H1 (cell line): ENCODE measurements around the gene IP6K3. TPM values are rescaled to one million over a fixed set of nuclear protein-coding genes. Genes with fewer than 3 reads are reported as not detected.

Source experiments
- CTCF ChIA-PET: fragments of 300-600 bp; sonication (Branson Sonifier 250); formaldehyde crosslinking; loops from one replicate; lab custom pipeline; 2021; ENCODE audit not compliant: partially characterized antibody; lab: Charles Lee
- POLR2A ChIA-PET: fragments of 300-600 bp; sonication (Branson Sonifier 250); formaldehyde crosslinking; loops from one replicate; lab custom pipeline; 2021; ENCODE audit warnings: inconsistent platforms; ENCODE audit not compliant: partially characterized antibody; lab: Charles Lee
- DNase-seq, 2 experiments: peaks; one replicate each; pipeline versions ENCODE4 v3.0.0 to v3.0.0-alpha.2; 2010 to 2022; ENCODE audit warnings: low spot score in 2 of 2, low read depth in 1 of 2, mixed read lengths in 1 of 2
- FAIRE-seq: peaks from 2 replicates; lab custom pipeline; 2011; peaks lifted over from hg19 to GRCh38; lab: Jason Lieb, UNC
- H2AFZ ChIP-seq: 2 replicates; pipeline ENCODE4 v1.8.1; 2012; ENCODE audit warnings: low read length, inconsistent platforms
- H2AK5ac ChIP-seq: 2 replicates; pipeline ENCODE4 v1.6.1; 2013; ENCODE audit warnings: low read depth, low read length
- H2BK120ac ChIP-seq: replicated peaks from 2 replicates; pipeline ENCODE3; 2013; ENCODE audit warnings: low read depth, low read length, inconsistent platforms
- H2BK12ac ChIP-seq: 2 replicates; pipeline ENCODE4 v1.6.1; 2013; ENCODE audit warnings: low read depth, low read length
- H2BK15ac ChIP-seq: 2 replicates; pipeline ENCODE4 v1.6.1; 2013; ENCODE audit warnings: low read length
- H2BK20ac ChIP-seq: 2 replicates; pipeline ENCODE4 v1.6.1; 2013; ENCODE audit warnings: low read length
- H2BK5ac ChIP-seq: 2 replicates; pipeline ENCODE4 v1.6.1; 2013; ENCODE audit warnings: low read depth, low read length
- H3K14ac ChIP-seq: 2 replicates; pipeline ENCODE4 v1.6.1; 2013; ENCODE audit warnings: inconsistent platforms; ENCODE audit not compliant: insufficient read length
- H3K18ac ChIP-seq: 2 replicates; pipeline ENCODE4 v1.6.1; 2013; ENCODE audit warnings: low read length; ENCODE audit errors: extremely low read depth
- H3K23ac ChIP-seq: 2 replicates; pipeline ENCODE4 v1.6.1; 2013; ENCODE audit warnings: inconsistent platforms; ENCODE audit not compliant: insufficient read length
- H3K23me2 ChIP-seq: 2 replicates; pipeline ENCODE4 v1.6.1; 2013; ENCODE audit warnings: low read depth, low read length
- H3K27ac ChIP-seq: 2 replicates; pipeline ENCODE4 v1.6.1; 2011; ENCODE audit warnings: low read depth, low read length, inconsistent platforms
- H3K27me3 ChIP-seq, 4 experiments: replicated peaks in 1 of 4; 1 replicate in 1 of 4; 2 replicates in 3 of 4; pipeline versions ENCODE4 v1.6.1 to v1.8.1; 2011 to 2013; ENCODE audit warnings: low read length in 3 of 4, mild to moderate bottlenecking in 3 of 4, inconsistent platforms in 2 of 4, mixed read lengths in 2 of 4, moderate library complexity in 1 of 4; ENCODE audit not compliant: control insufficient read depth in 3 of 4, insufficient read depth in 3 of 4; ENCODE audit errors: extremely low read depth in 1 of 4
- H3K36me3 ChIP-seq, 4 experiments: 2 replicates each; pipeline versions ENCODE4 v1.6.1 to v1.8.1; 2011 to 2013; ENCODE audit warnings: mild to moderate bottlenecking in 4 of 4, low read length in 3 of 4, moderate library complexity in 2 of 4, control low read depth in 1 of 4, inconsistent platforms in 1 of 4; ENCODE audit not compliant: insufficient read depth in 4 of 4, control insufficient read depth in 2 of 4
- H3K4ac ChIP-seq: replicated peaks from 2 replicates; pipeline ENCODE3; 2013; ENCODE audit warnings: low read length, low read depth, mixed read lengths, inconsistent platforms; ENCODE audit not compliant: insufficient read length
- H3K4me1 ChIP-seq, 4 experiments: replicated peaks in 1 of 4; 1 replicate in 1 of 4; 2 replicates in 3 of 4; pipeline versions ENCODE4 v1.6.1 to v1.8.1; 2011 to 2013; ENCODE audit warnings: low read length in 3 of 4, inconsistent platforms in 2 of 4, mixed read lengths in 1 of 4; ENCODE audit not compliant: insufficient read depth in 4 of 4, control insufficient read depth in 3 of 4
- H3K4me2 ChIP-seq, 2 experiments: 2 replicates each; pipeline versions ENCODE4 v1.6.1 to v1.8.1; 2011 to 2013; ENCODE audit warnings: low read depth in 2 of 2, low read length in 2 of 2, control low read depth in 1 of 2, inconsistent platforms in 1 of 2, mild to moderate bottlenecking in 1 of 2; ENCODE audit not compliant: insufficient read depth in 1 of 2
- H3K4me3 ChIP-seq, 4 experiments: fragments of 200-600, 300-600 bp in 1 of 4; sonication (generic), shearing (Covaris generic), sonication (Bioruptor Twin) in 1 of 4; 2 replicates each; pipeline versions ENCODE4 v1.5.1 to v1.8.1; 2011 to 2016; ENCODE audit warnings: low read length in 4 of 4, low read depth in 3 of 4, control low read depth in 2 of 4, inconsistent platforms in 2 of 4, mild to moderate bottlenecking in 2 of 4, mixed read lengths in 1 of 4, moderate library complexity in 1 of 4; ENCODE audit not compliant: insufficient read depth in 2 of 4; ENCODE audit errors: extremely low read depth in 1 of 4
- H3K56ac ChIP-seq: replicated peaks from 2 replicates; pipeline ENCODE3; 2013; ENCODE audit warnings: low read depth, mild to moderate bottlenecking, mixed read lengths, low read length, inconsistent platforms; ENCODE audit not compliant: insufficient read length
- H3K79me1 ChIP-seq: 2 replicates; pipeline ENCODE4 v1.6.1; 2013; ENCODE audit warnings: low read depth, low read length, control low read depth
- H3K79me2 ChIP-seq, 2 experiments: 2 replicates each; pipeline versions ENCODE4 v1.6.1 to v1.8.1; 2012 to 2013; ENCODE audit warnings: low read length in 2 of 2, mild to moderate bottlenecking in 2 of 2, inconsistent platforms in 1 of 2; ENCODE audit not compliant: insufficient read depth in 2 of 2, control insufficient read depth in 1 of 2
- H3K9ac ChIP-seq, 4 experiments: replicated peaks in 1 of 4; 1 replicate in 1 of 4; 2 replicates in 3 of 4; pipeline versions ENCODE4 v1.6.1 to v1.8.1; 2011 to 2013; ENCODE audit warnings: low read depth in 3 of 4, low read length in 3 of 4, control low read depth in 2 of 4, mild to moderate bottlenecking in 2 of 4, moderate library complexity in 2 of 4, inconsistent platforms in 1 of 4; ENCODE audit errors: extremely low read depth in 1 of 4
- H3K9me3 ChIP-seq, 2 experiments: 2 replicates each; pipeline versions ENCODE4 v1.6.1 to v1.8.1; 2012 to 2013; ENCODE audit warnings: mild to moderate bottlenecking in 2 of 2, moderate library complexity in 2 of 2, control low read depth in 1 of 2, inconsistent platforms in 1 of 2, low read depth in 1 of 2, low read length in 1 of 2, mixed read lengths in 1 of 2; ENCODE audit not compliant: insufficient read depth in 2 of 2
- H4K20me1 ChIP-seq, 2 experiments: replicated peaks in 1 of 2; 2 replicates each; pipeline versions ENCODE3 to v1.8.1; 2011 to 2013; ENCODE audit warnings: inconsistent platforms in 2 of 2, low read length in 2 of 2, mild to moderate bottlenecking in 1 of 2; ENCODE audit not compliant: insufficient read depth in 2 of 2, control insufficient read depth in 1 of 2
- H4K5ac ChIP-seq: 2 replicates; pipeline ENCODE4 v1.6.1; 2013; ENCODE audit warnings: low read length, low read depth, mixed read lengths, inconsistent platforms; ENCODE audit not compliant: insufficient read length
- H4K8ac ChIP-seq: 2 replicates; pipeline ENCODE4 v1.8.0; 2013; ENCODE audit warnings: mild to moderate bottlenecking, moderate library complexity, low read length, inconsistent platforms; ENCODE audit not compliant: insufficient read depth; ENCODE audit errors: extremely low read depth
- H4K91ac ChIP-seq: replicated peaks from 2 replicates; pipeline ENCODE3; 2013; ENCODE audit warnings: low read length, mixed read lengths, inconsistent platforms; ENCODE audit not compliant: insufficient read length
- E2F6 ChIP-seq: IDR thresholded peaks from 2 replicates; pipeline ENCODE4 v1.6.1; 2012; ENCODE audit warnings: inconsistent platforms
- EGR1 ChIP-seq: IDR thresholded peaks from 2 replicates; pipeline ENCODE4 v1.6.1; 2011; ENCODE audit warnings: low read depth, low read length, borderline replicate concordance
- POLR2A ChIP-seq, 2 experiments: IDR thresholded peaks; 1 replicate in 1 of 2; 2 replicates in 1 of 2; pipeline ENCODE4 v1.6.1; 2011; ENCODE audit warnings: low read depth in 2 of 2, low read length in 2 of 2, mild to moderate bottlenecking in 2 of 2; ENCODE audit errors: control extremely low read depth in 1 of 2
- SP2 ChIP-seq: IDR thresholded peaks from 2 replicates; pipeline ENCODE4 v1.6.1; 2012; ENCODE audit warnings: mild to moderate bottlenecking, low read length, inconsistent platforms
- TBP ChIP-seq: IDR thresholded peaks from 2 replicates; pipeline ENCODE4 v1.6.1; 2011; ENCODE audit warnings: low read depth, low read length, improper control_type of control experiment
- WGBS, 2 experiments: shearing (Covaris generic) in 1 of 2; methylation state at CpG; one replicate each; pipeline versions ENCODE4 v1.1.6 to v1.1.7; 2013 to 2015; ENCODE audit warnings: low lambda C conversion rate in 2 of 2, mixed read lengths in 2 of 2, inconsistent platforms in 1 of 2, low coverage in 1 of 2, missing lambda C conversion rate in 1 of 2; ENCODE audit not compliant: insufficient replicate concordance in 2 of 2, insufficient coverage in 1 of 2, insufficient read length in 1 of 2; ENCODE audit errors: extremely low coverage in 1 of 2, missing lambda C conversion rate in 1 of 2; 5-methylcytosine and 5-hydroxymethylcytosine counted together
- polyA plus RNA-seq, 7 experiments: library from polyadenylated mRNA; depleted of rRNA in 3 of 7; stranded (reverse) in 5 of 7; unstranded in 2 of 7; fragments of >200 nt in 5 of 7; fragments of 200-250 nt in 2 of 7; gene quantifications; 1 replicate in 5 of 7; 2 replicates in 1 of 7; 4 replicates in 1 of 7; pipeline versions ENCODE4 v1.2.1 to v1.2.3, GENCODE V29; 2011 to 2013; ENCODE audit warnings: missing spikeins in 2 of 7, mixed read lengths in 2 of 7
- total RNA-seq: library from RNA; stranded (reverse); fragmentation: NEBNext Ultra II Directional; extraction: Animal tissue kit (Norgen Biotek cat#: 25700); gene quantifications from 2 replicates; pipeline ENCODE4 v1.2.1, GENCODE V29; 2021

The IP6K3 gene
- total and polyA plus RNA-seq, 2 of the 8 experiments (the other 6 are each of a cell fraction or from before 2014, with no cell fraction given), result 0.22 to 0.73 TPM

GRCh38 chr6:33695451-33695887, 51.2 kb downstream of the IP6K3 start:
- Histone ChIP-seq H2BK20ac (no peak overlapping the region; the same call in 1 of the 2 replicates), H2BK120ac (no peak overlapping the region), H2BK15ac (no peak overlapping the region), H3K4me3 (no peak overlapping the region), H3K56ac (no peak overlapping the region), H3K79me2 (no peaks in the 10 kb centered on the region), H3K79me1 (no peaks in the 10 kb centered on the region), H3K23ac (no peak overlapping the region), H4K20me1 (peaks cover 7 to 12% of the 10 kb centered on the region in 2 experiments), H2AFZ (no peak overlapping the region), H3K4me2 (no peak overlapping the region), H2BK12ac (no peak overlapping the region), H2AK5ac (no peak overlapping the region), H4K8ac (no peak overlapping the region), H3K9ac (no peak overlapping the region), H3K9me3 (no peaks in the 10 kb centered on the region), H3K14ac (no peak overlapping the region), H3K23me2 (no peaks in the 10 kb centered on the region), H3K4ac (no peak overlapping the region), H2BK5ac (no peak overlapping the region), H3K27me3 (no peaks in the 10 kb centered on the region), H4K91ac (no peak overlapping the region), H3K27ac (no peak overlapping the region), H3K36me3 (peaks cover 30 to 68% (median 41%) of the 10 kb centered on the region in 4 experiments), H3K4me1 (peaks cover 0 to 10% (median 1%) of the 10 kb centered on the region in 4 experiments; a peak in 4 of 7 replicates), H3K18ac (no peak overlapping the region), H4K5ac (no peak overlapping the region)
- POLR2A ChIA-PET, result interaction anchor here (0.9 to 3.1 kb wide), 10 partner anchors 13 to 368 kb away, joined by 3 to 16 read pairs (median 4); partner anchors contain the start of genes ITPR3 and UQCC2
- 93% methylated on average over 16 of the region's 16 CpGs; no CpG with 5 or more reads in 1 of the 2 experiments for WGBS, 2 experiments
- no peak for DNase-seq
- CTCF ChIA-PET, result interaction anchor here (0.6 to 2.9 kb wide), 8 partner anchors 9 to 1805 kb away, joined by 3 to 16 read pairs (median 4); no protein-coding TSS in a partner anchor
- FAIRE-seq, result no peak
- TF ChIP-seq E2F6 (no peak), TBP (no peak), SP2 (no peak), EGR1 (no peak), POLR2A (IDR thresholded peaks at IDR 0.05; ENCODE audit: control extremely low read depth in 1 of 2, low read depth in 2 of 2, low read length in 2 of 2) (no peak; a peak in 1 of 3 replicates)
